IMR-90 (cell line): Measurements from ENCODE around the gene CALHM1. TPM values are rescaled to one million over a fixed set of nuclear protein-coding genes. Genes with fewer than 3 reads are reported as not detected.

Experiments
- ATAC-seq: fragments of 200-7000 bp; cut with Tn5 transposase; 2 replicates; pipeline ENCODE4 v1.9.1; 2020; ENCODE audit warnings: low read depth, mild to moderate bottlenecking, moderate library complexity
- BruUV-seq: library from RNA; stranded (reverse); fragments of 400-500 nt; replicated peaks from 2 replicates; lab custom pipeline; 2021; lab: Mats Ljungman, UMichigan
- CTCF ChIA-PET: fragments of 300-600 bp; formaldehyde crosslinking; extraction: SDS; loops from one replicate; lab custom pipeline; 2021; ENCODE audit warnings: antibody characterized with exemption; lab: Yijun Ruan, JAX
- POLR2A ChIA-PET: fragments of 300-600 bp; sonication (Branson Sonifier 250); formaldehyde crosslinking; loops from one replicate; lab custom pipeline; 2022; ENCODE audit warnings: antibody characterized with exemption; ENCODE audit not compliant: unreplicated experiment; lab: Charles Lee
- DNase-seq: peaks from one replicate; pipeline ENCODE4 v3.0.0; 2013
- H2AFZ ChIP-seq: replicated peaks from 2 replicates; pipeline ENCODE3; 2013; ENCODE audit warnings: low read length, mild to moderate bottlenecking; ENCODE audit not compliant: poor library complexity
- H2AK5ac ChIP-seq: 2 replicates; pipeline ENCODE4 v1.6.1; 2013; ENCODE audit warnings: low read depth, low read length, inconsistent platforms
- H2AK9ac ChIP-seq: replicated peaks from 2 replicates; pipeline ENCODE3; 2013; ENCODE audit warnings: mild to moderate bottlenecking, low read depth, low read length, moderate library complexity; ENCODE audit not compliant: poor library complexity
- H2BK120ac ChIP-seq: 2 replicates; pipeline ENCODE4 v1.6.1; 2013; ENCODE audit warnings: low read depth, low read length, inconsistent platforms
- H2BK15ac ChIP-seq: 3 replicates; pipeline ENCODE4 v1.6.1; 2013; ENCODE audit warnings: low read depth, low read length, inconsistent platforms
- H2BK20ac ChIP-seq: 2 replicates; pipeline ENCODE4 v1.6.1; 2013; ENCODE audit warnings: low read depth, mild to moderate bottlenecking, inconsistent platforms, low read length, moderate library complexity
- H2BK5ac ChIP-seq: 2 replicates; pipeline ENCODE4 v1.6.1; 2013; ENCODE audit warnings: mild to moderate bottlenecking, low read depth, low read length, inconsistent platforms; ENCODE audit not compliant: poor library complexity, severe bottlenecking
- H3K14ac ChIP-seq: replicated peaks from 2 replicates; pipeline ENCODE4 v1.6.1; 2013; ENCODE audit warnings: low read depth, low read length, inconsistent platforms
- H3K18ac ChIP-seq: 2 replicates; pipeline ENCODE4 v1.6.1; 2013; ENCODE audit warnings: low read depth, low read length, control low read depth
- H3K23ac ChIP-seq: 2 replicates; pipeline ENCODE4 v1.6.1; 2013; ENCODE audit warnings: low read depth, low read length, inconsistent platforms
- H3K27ac ChIP-seq: 2 replicates; pipeline ENCODE4 v1.5.1; 2013; ENCODE audit warnings: mild to moderate bottlenecking, control low read depth, low read length; ENCODE audit not compliant: insufficient read depth
- H3K27me3 ChIP-seq: 2 replicates; pipeline ENCODE4 v1.6.1; 2013; ENCODE audit warnings: low read length; ENCODE audit not compliant: control insufficient read depth, insufficient read depth
- H3K36me3 ChIP-seq: 2 replicates; pipeline ENCODE4 v1.6.1; 2013; ENCODE audit warnings: low read length, mixed read lengths; ENCODE audit not compliant: control insufficient read depth, insufficient read depth
- H3K4ac ChIP-seq: 2 replicates; pipeline ENCODE4 v1.6.1; 2013; ENCODE audit warnings: low read depth, low read length, inconsistent platforms
- H3K4me1 ChIP-seq: 2 replicates; pipeline ENCODE4 v1.6.1; 2013; ENCODE audit warnings: low read length, mixed read lengths; ENCODE audit not compliant: control insufficient read depth, insufficient read depth
- H3K4me2 ChIP-seq: 2 replicates; pipeline ENCODE4 v1.6.1; 2013; ENCODE audit warnings: low read depth, mild to moderate bottlenecking, control low read depth, low read length, moderate library complexity
- H3K4me3 ChIP-seq: 2 replicates; pipeline ENCODE4 v1.5.1; 2013; ENCODE audit warnings: low read depth, mild to moderate bottlenecking, control low read depth, low read length, moderate library complexity; ENCODE audit not compliant: insufficient read depth
- H3K56ac ChIP-seq: 2 replicates; pipeline ENCODE4 v1.6.1; 2013; ENCODE audit warnings: low read length, inconsistent platforms; ENCODE audit not compliant: insufficient read depth; ENCODE audit errors: extremely low read depth
- H3K79me1 ChIP-seq, 2 experiments: 2 replicates each; pipeline ENCODE4 v1.6.1; 2013; ENCODE audit warnings: low read length in 2 of 2, inconsistent platforms in 1 of 2, low read depth in 1 of 2
- H3K9ac ChIP-seq: 2 replicates; pipeline ENCODE4 v1.6.1; 2013; ENCODE audit warnings: low read depth, low read length, control low read depth
- H3K9me1 ChIP-seq: 2 replicates; pipeline ENCODE4 v1.6.1; 2013; ENCODE audit warnings: low read length, inconsistent platforms; ENCODE audit not compliant: insufficient read depth
- H3K9me3 ChIP-seq: 2 replicates; pipeline ENCODE4 v1.6.1; 2013; ENCODE audit warnings: low read length; ENCODE audit not compliant: control insufficient read depth, insufficient read depth
- H4K20me1 ChIP-seq: 2 replicates; pipeline ENCODE4 v1.6.1; 2013; ENCODE audit warnings: low read length, inconsistent platforms; ENCODE audit not compliant: insufficient read depth
- H4K5ac ChIP-seq: 2 replicates; pipeline ENCODE4 v1.6.1; 2013; ENCODE audit warnings: mild to moderate bottlenecking, low read depth, low read length, control low read depth
- H4K8ac ChIP-seq, 2 experiments: 2 replicates each; pipeline ENCODE4 v1.6.1; 2013; ENCODE audit warnings: low read depth in 2 of 2, low read length in 2 of 2, control low read depth in 1 of 2, inconsistent platforms in 1 of 2
- H4K91ac ChIP-seq: 2 replicates; pipeline ENCODE4 v1.6.1; 2013; ENCODE audit warnings: low read depth, low read length, inconsistent platforms; ENCODE audit not compliant: insufficient read depth
- BHLHE40 ChIP-seq: fragments of 150-350 bp; IDR thresholded peaks from 2 replicates; pipeline ENCODE4 v1.6.1; 2016; ENCODE audit warnings: mild to moderate bottlenecking, low read depth, low read length
- CEBPB ChIP-seq: IDR thresholded peaks from 2 replicates; pipeline ENCODE4 v1.6.1; 2012; ENCODE audit warnings: low read depth, low read length, improper control_type of control experiment
- CHD1 ChIP-seq: IDR thresholded peaks from 2 replicates; pipeline ENCODE4 v1.6.1; 2012; ENCODE audit warnings: low read depth, low read length, improper control_type of control experiment
- MXI1 ChIP-seq: IDR thresholded peaks from 2 replicates; pipeline ENCODE4 v1.6.1; 2012; ENCODE audit warnings: low read depth, mild to moderate bottlenecking, low read length, moderate library complexity, borderline replicate concordance
- POLR2A ChIP-seq: IDR thresholded peaks from 2 replicates; pipeline ENCODE4 v1.6.1; 2012; ENCODE audit warnings: mild to moderate bottlenecking, low read depth, low read length
- RFX5 ChIP-seq: IDR thresholded peaks from 2 replicates; pipeline ENCODE4 v1.8.0; 2012; ENCODE audit warnings: low read depth, mild to moderate bottlenecking, low read length, moderate library complexity
- WGBS, 2 experiments: methylation state at CpG; one replicate each; pipeline versions ENCODE4 v1.1.5 to v1.1.7; 2013; ENCODE audit warnings: missing lambda C conversion rate in 2 of 2; ENCODE audit not compliant: insufficient read length in 1 of 2; ENCODE audit errors: extremely low coverage in 2 of 2; 5-methylcytosine and 5-hydroxymethylcytosine counted together
- dilution Hi-C: fragments of 300-500 bp; cut with HindIII; formaldehyde crosslinking; loops from one replicate; pipeline ENCODE4 v1.14.3; 2018; ENCODE audit warnings: low sequenced_read_pairs; ENCODE audit not compliant: unreplicated experiment
- in situ Hi-C: fragments of 300-500 bp; cut with MboI; formaldehyde crosslinking; loops from 3 replicates; pipeline ENCODE4 v1.14.3; 2019; ENCODE audit warnings: low sequenced_read_pairs, inconsistent platforms, mixed read lengths
- intact Hi-C: fragments of 100-400 bp; cut with micrococcal nuclease; formaldehyde crosslinking; loops from 2 replicates; pipeline ENCODE4 v1.10.0; 2022
- polyA plus RNA-seq, 3 experiments: library from polyadenylated mRNA; depleted of rRNA; stranded (reverse); fragments of >200 nt; gene quantifications; 2 replicates each; pipeline ENCODE4 v1.2.3, GENCODE V29; 2012; ENCODE audit warnings: low replicate concordance in 1 of 3
- total RNA-seq: library from RNA; depleted of rRNA; stranded (reverse); fragments of >200 nt; gene quantifications from 2 replicates; pipeline ENCODE4 v1.2.3, GENCODE V29; 2012
- TF ChIP-seq, protein P1 (sequence below): fragments of 150-350 bp; IDR thresholded peaks from 2 replicates; pipeline ENCODE4 v1.6.1; 2017; ENCODE audit warnings: mild to moderate bottlenecking, antibody characterized with exemption, low read length, low read depth
- TF ChIP-seq, protein P2 (sequence below): conservative IDR thresholded peaks from 2 replicates; pipeline ENCODE4 v1.5.1; 2012; ENCODE audit warnings: mild to moderate bottlenecking, low read depth, low read length, improper control_type of control experiment

CALHM1 gene
- total and polyA plus RNA-seq, 2 of the 4 experiments (the other 2 are of a cell fraction), result not detected

DNA sequence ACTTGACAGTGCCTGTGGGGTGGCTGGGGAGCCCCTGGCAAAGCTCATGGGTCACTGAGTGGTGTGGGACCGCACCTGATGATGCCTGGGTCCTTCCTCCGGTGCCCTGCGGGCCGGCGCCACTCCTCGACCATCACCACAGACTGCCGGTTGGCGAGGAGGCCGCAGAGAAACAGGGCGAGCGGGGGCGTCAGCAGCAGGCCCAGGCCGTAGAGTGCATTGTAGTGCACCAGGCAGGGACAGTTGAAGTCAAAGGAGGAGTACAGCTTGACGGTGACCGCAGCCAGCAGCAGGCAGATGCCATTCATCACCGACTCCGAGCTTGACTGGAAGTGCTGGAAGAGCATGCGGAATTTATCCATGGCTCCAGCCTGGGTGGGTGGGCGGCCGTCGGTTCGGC, 20.0 kb upstream of the CALHM1 start:
- H4K20me1 ChIP-seq, result no peaks in the 10 kb centered on the region
- H3K9ac ChIP-seq, result no peak overlapping the region
- ChIA-PET CTCF (no interaction called here), POLR2A (no interaction called here)
- H3K4ac ChIP-seq, result no peak overlapping the region
- no peak for TF ChIP-seq CHD1
- no peak for TF ChIP-seq MXI1
- TF ChIP-seq BHLHE40, result no peak
- TF ChIP-seq RFX5, result no peak
- TF ChIP-seq POLR2A, result no peak
- no peak for TF ChIP-seq CEBPB
- TF ChIP-seq, protein P1, sequence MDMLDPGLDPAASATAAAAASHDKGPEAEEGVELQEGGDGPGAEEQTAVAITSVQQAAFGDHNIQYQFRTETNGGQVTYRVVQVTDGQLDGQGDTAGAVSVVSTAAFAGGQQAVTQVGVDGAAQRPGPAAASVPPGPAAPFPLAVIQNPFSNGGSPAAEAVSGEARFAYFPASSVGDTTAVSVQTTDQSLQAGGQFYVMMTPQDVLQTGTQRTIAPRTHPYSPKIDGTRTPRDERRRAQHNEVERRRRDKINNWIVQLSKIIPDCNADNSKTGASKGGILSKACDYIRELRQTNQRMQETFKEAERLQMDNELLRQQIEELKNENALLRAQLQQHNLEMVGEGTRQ, result no peak
- TF ChIP-seq, protein P2, sequence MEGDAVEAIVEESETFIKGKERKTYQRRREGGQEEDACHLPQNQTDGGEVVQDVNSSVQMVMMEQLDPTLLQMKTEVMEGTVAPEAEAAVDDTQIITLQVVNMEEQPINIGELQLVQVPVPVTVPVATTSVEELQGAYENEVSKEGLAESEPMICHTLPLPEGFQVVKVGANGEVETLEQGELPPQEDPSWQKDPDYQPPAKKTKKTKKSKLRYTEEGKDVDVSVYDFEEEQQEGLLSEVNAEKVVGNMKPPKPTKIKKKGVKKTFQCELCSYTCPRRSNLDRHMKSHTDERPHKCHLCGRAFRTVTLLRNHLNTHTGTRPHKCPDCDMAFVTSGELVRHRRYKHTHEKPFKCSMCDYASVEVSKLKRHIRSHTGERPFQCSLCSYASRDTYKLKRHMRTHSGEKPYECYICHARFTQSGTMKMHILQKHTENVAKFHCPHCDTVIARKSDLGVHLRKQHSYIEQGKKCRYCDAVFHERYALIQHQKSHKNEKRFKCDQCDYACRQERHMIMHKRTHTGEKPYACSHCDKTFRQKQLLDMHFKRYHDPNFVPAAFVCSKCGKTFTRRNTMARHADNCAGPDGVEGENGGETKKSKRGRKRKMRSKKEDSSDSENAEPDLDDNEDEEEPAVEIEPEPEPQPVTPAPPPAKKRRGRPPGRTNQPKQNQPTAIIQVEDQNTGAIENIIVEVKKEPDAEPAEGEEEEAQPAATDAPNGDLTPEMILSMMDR, result no peak
- no peak overlapping the region for H3K27ac ChIP-seq
- H2AK5ac ChIP-seq, result no peak overlapping the region
- in situ Hi-C loops, result no loop called here
- H2AFZ ChIP-seq, result no peak overlapping the region
- no peaks in the 10 kb centered on the region for H3K9me3 ChIP-seq
- H4K91ac ChIP-seq, result no peak overlapping the region
- H3K27me3 ChIP-seq, result peaks cover 29% of the 10 kb centered on the region
- intact Hi-C loops, result no loop called here
- no peak overlapping the region for H3K18ac ChIP-seq
- BruUV-seq, result no TSS peak
- H3K4me1 ChIP-seq, result no peaks in the 10 kb centered on the region; the same call in 1 of the 2 replicates
- no peak overlapping the region for H2AK9ac ChIP-seq
- H2BK15ac ChIP-seq, result no peak overlapping the region
- H3K23ac ChIP-seq, result no peak overlapping the region
- DNase-seq (no peak), ATAC-seq (no peak)
- H3K14ac ChIP-seq, result no peak overlapping the region
- H3K79me1 ChIP-seq, result no peaks in the 10 kb centered on the region
- 62% methylated on average over 20 of the region's 22 CpGs; no CpG with 5 or more reads in 1 of the 2 experiments for WGBS, 2 experiments
- no peak overlapping the region for H4K8ac ChIP-seq
- no peak overlapping the region for H2BK5ac ChIP-seq
- no peak overlapping the region for H3K4me3 ChIP-seq
- no peak overlapping the region for H4K5ac ChIP-seq
- no peak overlapping the region for H2BK120ac ChIP-seq
- H3K4me2 ChIP-seq, result no peak overlapping the region
- H3K56ac ChIP-seq, result no peak overlapping the region
- dilution Hi-C loops, result no loop called here
- H3K9me1 ChIP-seq, result peaks cover 4% of the 10 kb centered on the region; the same call in 1 of the 2 replicates
- H2BK20ac ChIP-seq, result no peak overlapping the region
- H3K36me3 ChIP-seq, result no peaks in the 10 kb centered on the region
